ENCODE data around the gene RNF32. TPM values are rescaled to one million over a fixed set of nuclear protein-coding genes. Genes with fewer than 3 reads are reported as not detected.
"Not testable (repeated sequence)": the region's sequence is repeated elsewhere in the genome, so short reads cannot be mapped to it uniquely, and the experiment has no call there.

Gene RNF32
- total and polyA plus RNA-seq, 12 donors: 0.21 to 1.00 (median 0.39) TPM; not detected in 3

GRCh38 chr7:156616269-156617202, 24.0 kb upstream of the RNF32 start:
- Histone ChIP-seq H3K4me3 (peak overlapping the region in 8 of 10 donors; percentile 21 to 49 (median 42)), H3K9me3 (peaks cover 0 to 11% (median 0%) of the 10 kb centered on the region in 11 donors), H3K36me3 (no peaks in the 10 kb centered on the region), H3K4me1 (peaks cover 0 to 5% (median 0%) of the 10 kb centered on the region in 9 donors), H3K27me3 (peaks cover 0 to 62% (median 31%) of the 10 kb centered on the region in 7 donors), H3K27ac (no peak overlapping the region)
- intact Hi-C loops (cut with DNase I): no loop called here
- DNase-seq (no peak), ATAC-seq (peak in 3 of 8 donors; percentile 24 to 67 (median 50))
- TF ChIP-seq CTCF (IDR thresholded peaks at IDR 0.05): no peak
- 6 to 7% methylated on average over 69 to 85 of the region's 92 CpGs for WGBS, 2 donors

GRCh38 chr7:156617215-156617614, 23.4 kb upstream of the RNF32 start:
- Histone ChIP-seq H3K4me1 (peaks cover 0 to 5% (median 0%) of the 10 kb centered on the region in 9 donors), H3K9me3 (peaks cover 0 to 18% (median 0%) of the 10 kb centered on the region in 11 donors), H3K27me3 (peaks cover 0 to 62% (median 31%) of the 10 kb centered on the region in 7 donors), H3K4me3 (peak overlapping the region in 5 of 10 donors; percentile 21 to 49 (median 42)), H3K27ac (no peak overlapping the region), H3K36me3 (no peaks in the 10 kb centered on the region)
- no peak for DNase-seq
- WGBS, 2 donors: 85 to 87% methylated on average over 11 of the region's 11 CpGs
- no peak for TF ChIP-seq CTCF (IDR thresholded peaks at IDR 0.05)
- intact Hi-C loops (cut with DNase I): no loop called here
- ATAC-seq: no peak

- intact Hi-C loops (cut with DNase I): no loop called here
- 88 to 92% methylated on average over 18 of the region's 18 CpGs for WGBS, 2 donors
- no peak overlapping the region for H3K27ac ChIP-seq
- ATAC-seq (no peak), DNase-seq (no peak)
- peaks cover 0 to 62% (median 32%) of the 10 kb centered on the region in 7 donors for H3K27me3 ChIP-seq
- H3K4me1 ChIP-seq: peaks cover 0 to 5% (median 0%) of the 10 kb centered on the region in 9 donors
- no peak for TF ChIP-seq CTCF (IDR thresholded peaks at IDR 0.05)
- peaks cover 0 to 21% (median 0%) of the 10 kb centered on the region in 11 donors for H3K9me3 ChIP-seq
- H3K4me3 ChIP-seq: no peak overlapping the region
- H3K36me3 ChIP-seq: no peaks in the 10 kb centered on the region
Observed at GRCh38 chr7:156618078-156618779, 22.3 kb upstream of the RNF32 start.

GRCh38 chr7:156618780-156619367, 21.7 kb upstream of the RNF32 start:
- no peaks in the 10 kb centered on the region for H3K36me3 ChIP-seq
- intact Hi-C loops (cut with DNase I): no loop called here
- no peak overlapping the region for H3K4me3 ChIP-seq
- TF ChIP-seq CTCF (IDR thresholded peaks at IDR 0.05): no peak
- peaks cover 0 to 5% (median 0%) of the 10 kb centered on the region in 9 donors for H3K4me1 ChIP-seq
- H3K27ac ChIP-seq: no peak overlapping the region
- no peak for DNase-seq
- peaks cover 0 to 56% (median 32%) of the 10 kb centered on the region in 7 donors for H3K27me3 ChIP-seq
- no peak for ATAC-seq
- peaks cover 0 to 21% (median 0%) of the 10 kb centered on the region in 11 donors for H3K9me3 ChIP-seq
- 80 to 83% methylated on average over 14 of the region's 14 CpGs for WGBS, 2 donors

GRCh38 chr7:156619488-156620290, 20.9 kb upstream of the RNF32 start:
- ATAC-seq, DNase-seq: not testable (repeated sequence)
- 79 to 85% methylated on average over 13 of the region's 13 CpGs for WGBS, 2 donors

More at GRCh38 chr7:156619488-156620290, 20.9 kb upstream of the RNF32 start:
- H3K27ac ChIP-seq; H3K4me3 ChIP-seq; H3K4me1 ChIP-seq; H3K36me3 ChIP-seq; intact Hi-C loops (cut with DNase I): not testable (repeated sequence)
- Histone ChIP-seq H3K9me3 (peaks cover 0 to 21% (median 0%) of the 10 kb centered on the region in 11 donors), H3K27me3 (peaks cover 0 to 49% (median 31%) of the 10 kb centered on the region in 7 donors)

Data from heart right ventricle (tissue), 16 donors.